NOMO-1 treated with dmso at 0.1 percent for 144 hours (cell line): ENCODE results near the gene C15orf40.

Source experiments
- DNase-seq: peaks from one replicate; lab custom pipeline; 2025; ENCODE audit not compliant: unreplicated experiment; lab: John Stamatoyannopoulos, UW

C15orf40 gene

GRCh38 chr15:82995076-82995475, 16.4 kb downstream of the C15orf40 start:
- no peak for DNase-seq

GRCh38 chr15:82993144-82993543, 18.3 kb downstream of the C15orf40 start:
- no peak for DNase-seq

- no peak for DNase-seq
Observed at GRCh38 chr15:82992436-82992998, 18.9 kb downstream of the C15orf40 start.

GRCh38 chr15:82986442-82986780, 25.0 kb downstream of the C15orf40 start:
- DNase-seq, result no peak

- DNase-seq, result peak; percentile 91
Observed at GRCh38 chr15:82985688-82986441, 25.6 kb downstream of the C15orf40 start, which contains the start of gene RAMAC. TSS of gene RAMAC (plus strand) at chr15:82986210. CDS start at chr15:82989019, 2,809 bp downstream.

GRCh38 chr15:82980981-82981380, 30.5 kb downstream of the C15orf40 start:
- no peak for DNase-seq

GRCh38 chr15:82979726-82980125, 31.7 kb downstream of the C15orf40 start:
- no peak for DNase-seq

GRCh38 chr15:82978438-82978837, 33.0 kb downstream of the C15orf40 start:
- DNase-seq, result no peak

- no peak for DNase-seq
Observed at GRCh38 chr15:82977076-82977475, 34.4 kb downstream of the C15orf40 start.

- no peak for DNase-seq
Observed at GRCh38 chr15:82972990-82973389, 38.4 kb downstream of the C15orf40 start.

- no peak for DNase-seq
Observed at GRCh38 chr15:82971218-82971984, 40.0 kb downstream of the C15orf40 start.

GRCh38 chr15:82970696-82971095, 40.7 kb downstream of the C15orf40 start:
- DNase-seq, result no peak

GRCh38 chr15:82970078-82970686, 41.3 kb downstream of the C15orf40 start:
- DNase-seq, result no peak

GRCh38 chr15:82969353-82969752, 42.1 kb downstream of the C15orf40 start:
- DNase-seq, result no peak

- DNase-seq, result peak; percentile 69
Observed at GRCh38 chr15:82968066-82968465, 43.4 kb downstream of the C15orf40 start.

GRCh38 chr15:82966671-82967071, 44.8 kb downstream of the C15orf40 start:
- no peak for DNase-seq

- DNase-seq, result no peak
Observed at GRCh38 chr15:82964890-82965289, 46.5 kb downstream of the C15orf40 start.

GRCh38 chr15:82963471-82964341, 47.7 kb downstream of the C15orf40 start:
- DNase-seq, result no peak

GRCh38 chr15:82960766-82961165, 50.7 kb downstream of the C15orf40 start:
- DNase-seq, result no peak

- DNase-seq, result no peak
Observed at GRCh38 chr15:82959423-82959822, 52.0 kb downstream of the C15orf40 start.

- DNase-seq, result no peak
Observed at GRCh38 chr15:82958638-82959037, 52.8 kb downstream of the C15orf40 start.
